HEK293 (cell line): ENCODE data around the gene TNNC1.

ENCODE experiments used
- CTCF ChIA-PET: fragments of 350-600 bp; formaldehyde crosslinking; extraction: SDS; loops from one replicate; lab custom pipeline; 2021; ENCODE audit warnings: antibody characterized with exemption; lab: Yijun Ruan, JAX
- POLR2A ChIA-PET: fragments of 300-600 bp; formaldehyde crosslinking; extraction: SDS; loops from one replicate; lab custom pipeline; 2020; ENCODE audit warnings: antibody characterized with exemption, inconsistent platforms; lab: Yijun Ruan, JAX
- H3K27ac ChIP-seq: fragments of 200-500 bp; sonication (Bioruptor generic); 2 replicates; pipeline ENCODE4 v1.5.1; 2014; ENCODE audit warnings: low read depth, low read length, control low read depth, inconsistent platforms; ENCODE audit errors: extremely low read depth
- H3K36me3 ChIP-seq, 2 experiments: fragments of 200-500 bp in 1 of 2; sonication (Bioruptor generic) in 1 of 2; 1 replicate in 1 of 2; 2 replicates in 1 of 2; pipeline ENCODE4 v1.5.1; 2014 to 2017; ENCODE audit warnings: inconsistent platforms in 2 of 2, low read length in 2 of 2; ENCODE audit not compliant: control insufficient read depth in 2 of 2, insufficient read depth in 1 of 2
- H3K4me1 ChIP-seq: fragments of 200-500 bp; sonication (Bioruptor generic); 2 replicates; pipeline ENCODE4 v1.5.1; 2014; ENCODE audit warnings: mild to moderate bottlenecking, low read length, inconsistent platforms; ENCODE audit not compliant: control insufficient read depth, insufficient read depth
- H3K4me3 ChIP-seq: 2 replicates; pipeline ENCODE4 v1.5.1; 2011; ENCODE audit warnings: low read depth, mild to moderate bottlenecking, control low read depth, low read length, moderate library complexity
- H3K9me3 ChIP-seq: fragments of 200-500 bp; sonication (Bioruptor generic); 2 replicates; pipeline ENCODE4 v1.5.1; 2014; ENCODE audit warnings: low read depth, low read length, inconsistent platforms; ENCODE audit not compliant: control insufficient read depth, insufficient read depth
- CTCF ChIP-seq: fragments of 450-650 bp; formaldehyde crosslinking; IDR thresholded peaks from 2 replicates; pipeline ENCODE4 v1.5.1; 2016; ENCODE audit warnings: missing biosample characterization, missing genetic modification characterization
- EGR2 ChIP-seq: fragments of 450-650 bp; formaldehyde crosslinking; IDR thresholded peaks from 2 replicates; pipeline ENCODE4 v1.5.1; 2016; ENCODE audit warnings: low read depth, missing biosample characterization, missing genetic modification characterization
- GLI4 ChIP-seq: fragments of 450-650 bp; formaldehyde crosslinking; IDR thresholded peaks from 2 replicates; pipeline ENCODE4 v1.5.1; 2016; ENCODE audit warnings: missing biosample characterization, missing genetic modification characterization
- KLF16 ChIP-seq: fragments of 450-650 bp; formaldehyde crosslinking; IDR thresholded peaks from 2 replicates; pipeline ENCODE4 v1.5.1; 2017; ENCODE audit warnings: missing biosample characterization, missing genetic modification characterization
- SCRT1 ChIP-seq: fragments of 450-650 bp; formaldehyde crosslinking; IDR thresholded peaks from 2 replicates; pipeline ENCODE4 v1.5.1; 2016; ENCODE audit warnings: missing biosample characterization, missing genetic modification characterization, borderline replicate concordance
- ZNF114 ChIP-seq: fragments of 450-650 bp; formaldehyde crosslinking; IDR thresholded peaks from 2 replicates; pipeline ENCODE4 v1.5.0; 2017; ENCODE audit warnings: missing biosample characterization, missing genetic modification characterization
- ZNF132 ChIP-seq: fragments of 450-650 bp; formaldehyde crosslinking; IDR thresholded peaks from 2 replicates; pipeline ENCODE4 v1.5.1; 2017; ENCODE audit warnings: missing biosample characterization, missing genetic modification characterization, borderline replicate concordance
- ZNF157 ChIP-seq: fragments of 450-650 bp; formaldehyde crosslinking; IDR thresholded peaks from 2 replicates; pipeline ENCODE4 v1.5.1; 2016; ENCODE audit warnings: missing biosample characterization, missing genetic modification characterization
- ZNF274 ChIP-seq, 2 experiments: fragments of 200-500 bp in 1 of 2; fragments of 450-650 bp in 1 of 2; sonication (Bioruptor generic) in 1 of 2; formaldehyde crosslinking in 1 of 2; IDR thresholded peaks; 2 replicates each; pipeline versions ENCODE4 v1.5.1 to v1.6.1; 2014 to 2016; ENCODE audit warnings: borderline replicate concordance in 1 of 2, inconsistent platforms in 1 of 2, low read length in 1 of 2, missing biosample characterization in 1 of 2, missing genetic modification characterization in 1 of 2
- ZNF280D ChIP-seq: fragments of 450-650 bp; formaldehyde crosslinking; IDR thresholded peaks from 2 replicates; pipeline ENCODE4 v1.5.1; 2016; ENCODE audit warnings: missing biosample characterization, missing genetic modification characterization
- ZNF311 ChIP-seq: fragments of 450-650 bp; formaldehyde crosslinking; IDR thresholded peaks from 2 replicates; pipeline ENCODE4 v1.5.1; 2017; ENCODE audit warnings: missing biosample characterization, missing genetic modification characterization, borderline replicate concordance
- ZNF341 ChIP-seq: fragments of 450-650 bp; formaldehyde crosslinking; IDR thresholded peaks from 2 replicates; pipeline ENCODE4; 2016; ENCODE audit warnings: low read depth, missing biosample characterization, missing genetic modification characterization
- ZNF350 ChIP-seq: fragments of 450-650 bp; formaldehyde crosslinking; IDR thresholded peaks from 2 replicates; pipeline ENCODE4 v1.5.0; 2017; ENCODE audit warnings: missing biosample characterization, mild to moderate bottlenecking, missing genetic modification characterization
- ZNF37A ChIP-seq: fragments of 450-650 bp; IDR thresholded peaks from 2 replicates; pipeline ENCODE4 v1.5.1; 2018; ENCODE audit warnings: missing biosample characterization, missing genetic modification characterization
- ZNF423 ChIP-seq: fragments of 450-650 bp; formaldehyde crosslinking; IDR thresholded peaks from 2 replicates; pipeline ENCODE4 v1.5.1; 2016; ENCODE audit warnings: missing biosample characterization, missing genetic modification characterization
- ZNF544 ChIP-seq: fragments of 450-650 bp; formaldehyde crosslinking; IDR thresholded peaks from 2 replicates; pipeline ENCODE4 v1.5.0; 2017; ENCODE audit warnings: missing biosample characterization, missing genetic modification characterization
- ZNF561 ChIP-seq: fragments of 450-650 bp; IDR thresholded peaks from 2 replicates; pipeline ENCODE4 v1.5.1; 2018; ENCODE audit warnings: missing biosample characterization, missing genetic modification characterization, borderline replicate concordance
- ZNF585B ChIP-seq: fragments of 450-650 bp; formaldehyde crosslinking; IDR thresholded peaks from 2 replicates; pipeline ENCODE4 v1.5.1; 2016; ENCODE audit warnings: missing biosample characterization, missing genetic modification characterization
- ZNF624 ChIP-seq: fragments of 450-650 bp; formaldehyde crosslinking; IDR thresholded peaks from 2 replicates; pipeline ENCODE4 v1.5.1; 2017; ENCODE audit warnings: missing biosample characterization, missing genetic modification characterization
- ZNF701 ChIP-seq: fragments of 450-650 bp; formaldehyde crosslinking; IDR thresholded peaks from 2 replicates; pipeline ENCODE4 v1.5.1; 2016; ENCODE audit warnings: missing biosample characterization, missing genetic modification characterization
- ZNF707 ChIP-seq: fragments of 450-650 bp; formaldehyde crosslinking; IDR thresholded peaks from 2 replicates; pipeline ENCODE4 v1.5.1; 2016; ENCODE audit warnings: missing biosample characterization, missing genetic modification characterization

TNNC1 gene

GRCh38 chr3:52423173-52423572, 30.7 kb downstream of the TNNC1 start:
- Histone ChIP-seq H3K9me3 (no peaks in the 10 kb centered on the region), H3K36me3 (no peaks in the 10 kb centered on the region), H3K27ac (no peak overlapping the region), H3K4me1 (no peaks in the 10 kb centered on the region), H3K4me3 (no peak overlapping the region)
- ChIA-PET CTCF (interaction anchor here (0.6 to 2.2 kb wide), 6 partner anchors 9 to 135 kb away, joined by 3 to 10 read pairs (median 4); partner anchors contain the start of gene GLYCTK), POLR2A (no interaction called here)
- TF ChIP-seq GLI4 (tag by site-specific recombination) (no peak), ZNF341 (tag by site-specific recombination) (no peak), ZNF157 (tag by site-specific recombination) (no peak), ZNF280D (no peak), CTCF (no peak), ZNF701 (tag by site-specific recombination) (no peak), ZNF114 (tag by site-specific recombination) (no peak), KLF16 (tag by site-specific recombination) (no peak), ZNF274 (IDR thresholded peaks at IDR 0.05; ENCODE audit: low read length) (no peak), ZNF274 (tag by site-specific recombination; IDR thresholded peaks at IDR 0.05; ENCODE audit: borderline replicate concordance) (no peak), ZNF707 (tag by site-specific recombination) (no peak), ZNF624 (tag by site-specific recombination) (no peak), ZNF311 (tag by site-specific recombination) (no peak), ZNF350 (tag by site-specific recombination) (no peak), ZNF585B (no peak), ZNF132 (no peak), SCRT1 (no peak), ZNF561 (no peak), ZNF423 (tag by site-specific recombination) (no peak), ZNF37A (no peak), EGR2 (tag by site-specific recombination) (no peak)

GRCh38 chr3:52422669-52423068, 31.2 kb downstream of the TNNC1 start:
- no peak for TF ChIP-seq ZNF544 (tag by site-specific recombination)
- no peaks in the 10 kb centered on the region for H3K36me3 ChIP-seq
- no peak overlapping the region for H3K27ac ChIP-seq
- no peaks in the 10 kb centered on the region for H3K9me3 ChIP-seq
- CTCF ChIA-PET: interaction anchor here (0.6 to 2.2 kb wide), 4 partner anchors 9 to 183 kb away, joined by 3 to 10 read pairs (median 4); no protein-coding TSS in a partner anchor
- H3K4me3 ChIP-seq: no peak overlapping the region
- POLR2A ChIA-PET: no interaction called here
- no peaks in the 10 kb centered on the region for H3K4me1 ChIP-seq
